Endothelial cell of umbilical vein (primary cell): ENCODE measurements around the gene PARD3B. TPM values are rescaled to one million over a fixed set of nuclear protein-coding genes. Genes with fewer than 3 reads are reported as not detected.

Experiments used
- BruUV-seq: library from RNA; stranded (reverse); fragments of 400-500 nt; replicated peaks from 2 replicates; lab custom pipeline; 2021; lab: Mats Ljungman, UMichigan
- CTCF ChIA-PET: fragments of 300-600, 350-600 bp; sonication (Branson Sonifier 250); formaldehyde crosslinking; loops from one replicate; lab custom pipeline; 2021; ENCODE audit warnings: antibody characterized with exemption, inconsistent platforms; lab: Charles Lee
- POLR2A ChIA-PET: fragments of 300-600, 350-600 bp; sonication (Branson Sonifier 250); formaldehyde crosslinking; loops from one replicate; lab custom pipeline; 2021; ENCODE audit warnings: antibody characterized with exemption, inconsistent platforms; lab: Charles Lee
- DNase-seq: peaks from one replicate; pipeline ENCODE4 v3.0.0-alpha.2; 2011; ENCODE audit warnings: low read depth, low spot score
- FAIRE-seq: peaks from 2 replicates; lab custom pipeline; 2011; peaks lifted over from hg19 to GRCh38; lab: Jason Lieb, UNC
- H2AFZ ChIP-seq: 2 replicates; pipeline ENCODE4 v1.6.0; 2012; ENCODE audit warnings: low read depth, low read length, control low read depth, inconsistent platforms
- H3K27ac ChIP-seq: 2 replicates; pipeline ENCODE4 v1.5.1; 2011; ENCODE audit warnings: low read depth, mild to moderate bottlenecking, control low read depth, low read length, moderate library complexity; ENCODE audit not compliant: insufficient read depth
- H3K27me3 ChIP-seq, 2 experiments: 2 replicates each; pipeline versions ENCODE4 v1.6.0 to v1.6.1; 2011; ENCODE audit warnings: low read length in 2 of 2, mixed read lengths in 1 of 2; ENCODE audit not compliant: control insufficient read depth in 2 of 2, insufficient read depth in 2 of 2
- H3K36me3 ChIP-seq, 2 experiments: 2 replicates in 1 of 2; 3 replicates in 1 of 2; pipeline ENCODE4 v1.5.1; 2011; ENCODE audit warnings: low read length in 2 of 2, mild to moderate bottlenecking in 1 of 2, moderate library complexity in 1 of 2; ENCODE audit not compliant: control insufficient read depth in 2 of 2, insufficient read depth in 2 of 2; ENCODE audit errors: extremely low read depth in 1 of 2
- H3K4me1 ChIP-seq: 3 replicates; pipeline ENCODE4 v1.5.1; 2011; ENCODE audit warnings: mild to moderate bottlenecking, low read length; ENCODE audit not compliant: control insufficient read depth, insufficient read depth; ENCODE audit errors: extremely low read depth
- H3K4me2 ChIP-seq: 2 replicates; pipeline ENCODE4 v1.6.1; 2011; ENCODE audit warnings: low read length, control low read depth, mixed read lengths; ENCODE audit not compliant: insufficient read depth
- H3K4me3 ChIP-seq, 3 experiments: fragments of 200-600 bp in 1 of 3; sonication (generic), shearing (Covaris generic) in 1 of 3; replicated peaks in 1 of 3; 2 replicates each; pipeline ENCODE4 v1.5.1; 2011 to 2016; ENCODE audit warnings: control low read depth in 3 of 3, low read length in 3 of 3, mild to moderate bottlenecking in 2 of 3, inconsistent platforms in 1 of 3, low read depth in 1 of 3, moderate library complexity in 1 of 3; ENCODE audit not compliant: insufficient read depth in 1 of 3
- H3K79me2 ChIP-seq: 2 replicates; pipeline ENCODE4 v1.6.0; 2012; ENCODE audit warnings: low read length, inconsistent platforms; ENCODE audit not compliant: control insufficient read depth, insufficient read depth
- H3K9ac ChIP-seq: replicated peaks from 2 replicates; pipeline ENCODE3; 2011; ENCODE audit warnings: low read length, control low read depth; ENCODE audit not compliant: insufficient read depth; ENCODE audit errors: extremely low read depth
- H3K9me1 ChIP-seq: replicated peaks from 3 replicates; pipeline ENCODE4 v1.6.0; 2011; ENCODE audit warnings: mild to moderate bottlenecking, low read length; ENCODE audit not compliant: control insufficient read depth, insufficient read depth; ENCODE audit errors: extremely low read depth
- H3K9me3 ChIP-seq: replicated peaks from 2 replicates; pipeline ENCODE4 v1.5.1; 2012; ENCODE audit warnings: low read length, inconsistent platforms; ENCODE audit not compliant: control insufficient read depth, insufficient read depth
- H4K20me1 ChIP-seq: replicated peaks from 2 replicates; pipeline ENCODE3; 2011; ENCODE audit warnings: mild to moderate bottlenecking, low read length; ENCODE audit not compliant: control insufficient read depth, insufficient read depth; ENCODE audit errors: extremely low read depth
- CTCF ChIP-seq, 2 donors: IDR thresholded peaks; 1 replicate in 1 of 2; 2 replicates in 1 of 2; pipeline ENCODE4 v1.5.1; 2011; ENCODE audit warnings: low read length in 2 of 2, mild to moderate bottlenecking in 2 of 2, moderate library complexity in 2 of 2, control low read depth in 1 of 2, inconsistent platforms in 1 of 2, low read depth in 1 of 2; ENCODE audit not compliant: insufficient read depth in 1 of 2; ENCODE audit errors: extremely low read depth in 1 of 2
- EZH2 ChIP-seq: IDR thresholded peaks from 2 replicates; pipeline ENCODE4 v1.6.1; 2012; ENCODE audit warnings: borderline replicate concordance, low read depth, mild to moderate bottlenecking, moderate library complexity, low read length, inconsistent platforms; ENCODE audit not compliant: severe bottlenecking
- FOS ChIP-seq: IDR thresholded peaks from 2 replicates; pipeline ENCODE4 v1.6.1; 2011; ENCODE audit warnings: mild to moderate bottlenecking, low read length, moderate library complexity, borderline replicate concordance; ENCODE audit not compliant: insufficient read depth
- GATA2 ChIP-seq: IDR thresholded peaks from 2 replicates; pipeline ENCODE4 v1.7.0; 2011; ENCODE audit warnings: low read depth, mild to moderate bottlenecking, moderate library complexity, mixed read lengths, low read length; ENCODE audit not compliant: insufficient read length, insufficient read depth
- JUN ChIP-seq: IDR thresholded peaks from 2 replicates; pipeline ENCODE4 v1.6.1; 2011; ENCODE audit warnings: borderline replicate concordance, low read depth; ENCODE audit not compliant: insufficient read length, insufficient read depth
- MAX ChIP-seq: IDR thresholded peaks from 2 replicates; pipeline ENCODE4 v1.6.1; 2011; ENCODE audit not compliant: insufficient read depth, insufficient read length
- MYC ChIP-seq: IDR thresholded peaks from one replicate; pipeline ENCODE4 v1.6.1; 2011; ENCODE audit warnings: mild to moderate bottlenecking, low read depth, low read length
- POLR2A ChIP-seq: IDR thresholded peaks from 2 replicates; pipeline ENCODE4 v1.6.1; 2012; ENCODE audit warnings: low read depth, mild to moderate bottlenecking, control low read depth, low read length
- POLR2AphosphoS5 ChIP-seq: IDR thresholded peaks from 2 replicates; pipeline ENCODE4 v1.6.1; 2012; ENCODE audit warnings: low read depth, mild to moderate bottlenecking, control low read depth, low read length, moderate library complexity; ENCODE audit not compliant: insufficient read depth
- dilution Hi-C: fragments of 300-500 bp; cut with MboI; formaldehyde crosslinking; loops from one replicate; pipeline ENCODE4 v1.15.0; 2019; ENCODE audit warnings: low sequenced_read_pairs; ENCODE audit not compliant: extremely low pct_ligation_motif_present
- intact Hi-C: fragments of 100-400 bp; cut with micrococcal nuclease; formaldehyde crosslinking; loops from one replicate; pipeline ENCODE4 v1.10.0; 2022
- polyA plus RNA-seq, 4 experiments: library from polyadenylated mRNA; depleted of rRNA in 3 of 4; stranded (reverse) in 3 of 4; unstranded in 1 of 4; fragments of >200 nt; gene quantifications; 2 replicates each; pipeline versions ENCODE4 v1.2.1 to v1.2.3, GENCODE V29; 2011 to 2012; ENCODE audit warnings: missing spikeins in 1 of 4
- total RNA-seq: library from RNA; stranded (reverse); gene quantifications from 2 replicates; pipeline ENCODE4 v1.2.3, GENCODE V29; 2021

Gene PARD3B
- total and polyA plus RNA-seq, 2 donors (not counting 3 experiments of a cell fraction or from before 2014, with no cell fraction given) = 2.2 to 30.9 TPM

DNA sequence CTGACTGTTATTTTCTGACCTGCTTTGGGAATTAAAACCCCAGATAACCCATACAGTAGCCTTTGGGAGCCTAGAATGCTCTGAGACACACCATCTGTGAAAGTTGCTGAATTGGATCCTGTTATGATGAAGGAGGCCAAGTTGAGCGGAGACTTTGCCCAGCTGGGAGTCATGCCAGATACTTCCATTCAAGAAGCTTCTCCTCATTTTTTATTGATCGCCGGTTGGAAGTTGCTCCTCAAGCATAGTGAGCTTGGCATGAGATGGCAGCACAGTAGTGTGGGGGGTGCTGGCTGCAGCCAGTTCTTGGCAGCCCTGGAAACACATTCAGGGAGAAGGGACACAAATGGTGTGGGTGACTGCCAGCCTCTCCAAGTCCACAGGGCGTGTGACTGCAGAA, 866.3 kb downstream of the PARD3B start:
- no peak for FAIRE-seq
- H3K27me3 ChIP-seq = no peaks in the 10 kb centered on the region
- dilution Hi-C loops = no loop called here

More for the DNA sequence above, 866.3 kb downstream of the PARD3B start:
- ChIA-PET CTCF (no interaction called here), POLR2A (no interaction called here)
- no peak overlapping the region for H3K9ac ChIP-seq
- TF ChIP-seq MYC = no peak
- no peak for TF ChIP-seq JUN
- no peak for TF ChIP-seq FOS
- TF ChIP-seq GATA2 = no peak
- TF ChIP-seq POLR2AphosphoS5 = no peak
- no peak for TF ChIP-seq CTCF (IDR thresholded peaks at IDR 0.05; ENCODE audit: extremely low read depth in 1 of 2, insufficient read depth in 1 of 2, low read depth in 1 of 2, low read length in 2 of 2)
- TF ChIP-seq MAX = no peak
- TF ChIP-seq POLR2A = no peak
- TF ChIP-seq EZH2 = no peak
- intact Hi-C loops = no loop called here
- peaks cover 10% of the 10 kb centered on the region for H3K4me1 ChIP-seq
- H3K36me3 ChIP-seq = no peaks in the 10 kb centered on the region
- H3K4me2 ChIP-seq = no peak overlapping the region
- H3K79me2 ChIP-seq = no peaks in the 10 kb centered on the region
- no peak overlapping the region for H3K27ac ChIP-seq
- H4K20me1 ChIP-seq = no peaks in the 10 kb centered on the region
- H3K9me3 ChIP-seq = no peaks in the 10 kb centered on the region
- DNase-seq = no peak
- no peak overlapping the region for H3K4me3 ChIP-seq
- no TSS peak for BruUV-seq
- no peak overlapping the region for H2AFZ ChIP-seq
- no peaks in the 10 kb centered on the region for H3K9me1 ChIP-seq
